HG03520 (cell line): ENCODE data around the gene SIM1.

Experiments
- ATAC-seq: cut with Tn5 transposase; IDR thresholded peaks from one replicate; pipeline ENCODE4 v1.9.1; 2021; ENCODE audit warnings: mild to moderate bottlenecking, moderate library complexity; ENCODE audit not compliant: unreplicated experiment

The SIM1 gene

GRCh38 chr6:100464903-100465700 lies at the start of gene SIM1:
SIM1 (minus strand) TSS chr6:100464921; CDS start chr6:100463468, 1,453 bp downstream.
- no peak for ATAC-seq

- ATAC-seq, result no peak
Measured at GRCh38 chr6:100512203-100512862, 47.6 kb upstream of the SIM1 start.

- ATAC-seq, result no peak
Measured at GRCh38 chr6:100509101-100509500, 44.4 kb upstream of the SIM1 start.

GRCh38 chr6:100506651-100507050 lies 41.9 kb upstream of the SIM1 start:
- ATAC-seq, result no peak

GRCh38 chr6:100504786-100505737 lies 40.3 kb upstream of the SIM1 start:
- peak; percentile 47 for ATAC-seq

- no peak for ATAC-seq
Measured at GRCh38 chr6:100503043-100503705, 38.5 kb upstream of the SIM1 start.

GRCh38 chr6:100493206-100493888 lies 28.6 kb upstream of the SIM1 start:
- ATAC-seq, result no peak

GRCh38 chr6:100491952-100492670 lies 27.4 kb upstream of the SIM1 start:
- no peak for ATAC-seq

GRCh38 chr6:100490065-100490464 lies 25.3 kb upstream of the SIM1 start:
- no peak for ATAC-seq

- ATAC-seq, result peak; percentile 39
Measured at GRCh38 chr6:100488244-100488643, 23.5 kb upstream of the SIM1 start.

- ATAC-seq, result no peak
Measured at GRCh38 chr6:100487638-100488037, 22.9 kb upstream of the SIM1 start.

GRCh38 chr6:100485268-100485667 lies 20.5 kb upstream of the SIM1 start:
- no peak for ATAC-seq

- ATAC-seq, result no peak
Measured at GRCh38 chr6:100484474-100484873, 19.8 kb upstream of the SIM1 start.

- ATAC-seq, result no peak
Measured at GRCh38 chr6:100482698-100483097, 18.0 kb upstream of the SIM1 start.

- ATAC-seq, result peak; percentile 38
Measured at GRCh38 chr6:100479179-100480035, 14.7 kb upstream of the SIM1 start.

- peak; percentile 70 for ATAC-seq
Measured at GRCh38 chr6:100475554-100476320, 11.0 kb upstream of the SIM1 start.

- ATAC-seq, result no peak
Measured at GRCh38 chr6:100473182-100473581, 8.5 kb upstream of the SIM1 start.

GRCh38 chr6:100472674-100473073 lies 8.0 kb upstream of the SIM1 start:
- peak; percentile 84 for ATAC-seq
